ENCODE results near the gene C16orf54. TPM values are rescaled to one million over a fixed set of nuclear protein-coding genes. Genes with fewer than 3 reads are reported as not detected.
"Not testable (repeated sequence)": the region's sequence is repeated elsewhere in the genome, so short reads cannot be mapped to it uniquely, and the experiment has no call there.

The C16orf54 gene
- total and polyA plus RNA-seq, 7 donors: 0.46 to 10.1 (median 1.0) TPM; not detected in 1

- H3K4me3 ChIP-seq: no peak overlapping the region
- intact Hi-C loops (cut with DNase I): no loop called here
- H3K27me3 ChIP-seq: no peaks in the 10 kb centered on the region
- no peak overlapping the region for H3K27ac ChIP-seq
- no peak for DNase-seq
- no peaks in the 10 kb centered on the region for H3K36me3 ChIP-seq
- TF ChIP-seq CTCF (IDR thresholded peaks at IDR 0.05): no peak
- H3K9me3 ChIP-seq: no peaks in the 10 kb centered on the region
- 61 to 73% methylated on average over 6 of the region's 6 CpGs for whole genome bisulfite sequencing, 2 donors
- no peaks in the 10 kb centered on the region for H3K4me1 ChIP-seq
Measured at GRCh38 chr16:29757950-29758466, 12.2 kb upstream of the C16orf54 start.

- intact Hi-C loops (cut with DNase I); DNase-seq; H3K36me3 ChIP-seq; H3K27me3 ChIP-seq; H3K4me1 ChIP-seq; H3K9me3 ChIP-seq; H3K4me3 ChIP-seq; H3K27ac ChIP-seq: not testable (repeated sequence)
- 63 to 84% methylated on average over 8 of the region's 8 CpGs for WGBS, 2 donors
Measured at GRCh38 chr16:29757086-29757485, 11.3 kb upstream of the C16orf54 start.

GRCh38 chr16:29756654-29757053 lies 10.9 kb upstream of the C16orf54 start:
- WGBS, 2 donors: 30 to 62% methylated on average over 1 of the region's 1 CpG
- Histone ChIP-seq H3K27me3 (no peaks in the 10 kb centered on the region), H3K27ac (no peak overlapping the region), H3K4me1 (no peaks in the 10 kb centered on the region), H3K4me3 (no peak overlapping the region), H3K36me3 (no peaks in the 10 kb centered on the region), H3K9me3 (no peaks in the 10 kb centered on the region)
- no peak for DNase-seq
- intact Hi-C loops (cut with DNase I): no loop called here
- no peak for TF ChIP-seq POLR2AphosphoS5 (IDR thresholded peaks at IDR 0.05)
- TF ChIP-seq CTCF (IDR thresholded peaks at IDR 0.05): no peak
- no peak for TF ChIP-seq EP300 (IDR thresholded peaks at IDR 0.05)
- no peak for TF ChIP-seq POLR2A (IDR thresholded peaks at IDR 0.05)

- Histone ChIP-seq H3K36me3 (no peaks in the 10 kb centered on the region), H3K27ac (no peak overlapping the region), H3K4me1 (no peaks in the 10 kb centered on the region), H3K9me3 (no peaks in the 10 kb centered on the region), H3K27me3 (no peaks in the 10 kb centered on the region), H3K4me3 (no peak overlapping the region)
- TF ChIP-seq POLR2AphosphoS5 (IDR thresholded peaks at IDR 0.05): no peak
- no peak for TF ChIP-seq POLR2A (IDR thresholded peaks at IDR 0.05)
- TF ChIP-seq EP300 (IDR thresholded peaks at IDR 0.05): no peak
- TF ChIP-seq CTCF (IDR thresholded peaks at IDR 0.05): no peak
- no peak for DNase-seq
- 89 to 91% methylated on average over 1 of the region's 1 CpG for WGBS, 2 donors
- intact Hi-C loops (cut with DNase I): no loop called here
Measured at GRCh38 chr16:29753516-29753915, 7.7 kb upstream of the C16orf54 start.

GRCh38 chr16:29748760-29749149 lies 3.0 kb upstream of the C16orf54 start:
- H3K9me3 ChIP-seq; H3K4me3 ChIP-seq; intact Hi-C loops (cut with DNase I); H3K36me3 ChIP-seq; H3K27ac ChIP-seq; H3K27me3 ChIP-seq; DNase-seq; H3K4me1 ChIP-seq: not testable (repeated sequence)
- 58 to 60% methylated on average over 4 of the region's 4 CpGs for WGBS, 2 donors

- H3K27me3 ChIP-seq: no peaks in the 10 kb centered on the region
- H3K9me3 ChIP-seq: no peaks in the 10 kb centered on the region
- H3K36me3 ChIP-seq: no peaks in the 10 kb centered on the region
- WGBS, 2 donors: 94 to 95% methylated on average over 30 of the region's 30 CpGs
- no peak overlapping the region for H3K27ac ChIP-seq
- intact Hi-C loops (cut with DNase I): no loop called here
- DNase-seq: no peak
- TF ChIP-seq POLR2A (IDR thresholded peaks at IDR 0.05) (no peak), EP300 (IDR thresholded peaks at IDR 0.05) (no peak), POLR2AphosphoS5 (IDR thresholded peaks at IDR 0.05) (no peak), CTCF (IDR thresholded peaks at IDR 0.05) (no peak)
- no peaks in the 10 kb centered on the region for H3K4me1 ChIP-seq
- H3K4me3 ChIP-seq: no peak overlapping the region
Measured at GRCh38 chr16:29747947-29748759, 2.4 kb upstream of the C16orf54 start.

- H3K27ac ChIP-seq: peak overlapping the region in 1 of 4 donors; percentile 14
- H3K4me3 ChIP-seq; H3K4me1 ChIP-seq; intact Hi-C loops (cut with DNase I); DNase-seq; H3K27me3 ChIP-seq; H3K9me3 ChIP-seq; H3K36me3 ChIP-seq: not testable (repeated sequence)
- 52 to 80% methylated on average over 4 of the region's 4 CpGs for WGBS, 2 donors
Measured at GRCh38 chr16:29746518-29746917, 728 bp upstream of the C16orf54 start.

Measured in sigmoid colon (tissue), 7 donors.